WTC11 (cell line): Measurements from ENCODE around the gene RMND5A.

Experiments used
- CREM ChIP-seq: sonication (generic); formaldehyde crosslinking; IDR thresholded peaks from 2 replicates; pipeline ENCODE4 v1.8.1; 2022; ENCODE audit warnings: mild to moderate bottlenecking, missing genetic modification reagents, moderate library complexity
- EMX1 ChIP-seq: fragments of 250-450 bp; sonication (Bioruptor Pico); IDR thresholded peaks from 2 replicates; pipeline ENCODE4 v1.8.0; 2021; ENCODE audit warnings: mild to moderate bottlenecking
- ETV6 ChIP-seq: sonication (generic); formaldehyde crosslinking; IDR thresholded peaks from 2 replicates; pipeline ENCODE4 v1.8.1; 2022; ENCODE audit warnings: mild to moderate bottlenecking, missing genetic modification reagents
- FOXJ3 ChIP-seq: sonication (generic); formaldehyde crosslinking; IDR thresholded peaks from 2 replicates; pipeline ENCODE4 v1.9.0; 2021; ENCODE audit warnings: missing genetic modification reagents, mild to moderate bottlenecking, borderline replicate concordance
- MAX ChIP-seq: sonication (generic); formaldehyde crosslinking; IDR thresholded peaks from 2 replicates; pipeline ENCODE4 v1.8.0; 2022; ENCODE audit warnings: mild to moderate bottlenecking, missing genetic modification reagents
- MXD4 ChIP-seq: fragments of 250-450 bp; sonication (Bioruptor Pico); IDR thresholded peaks from 2 replicates; pipeline ENCODE4 v1.8.0; 2021; ENCODE audit warnings: mild to moderate bottlenecking, moderate library complexity, borderline replicate concordance
- NFE2L1 ChIP-seq: sonication (generic); formaldehyde crosslinking; IDR thresholded peaks from 2 replicates; pipeline ENCODE4 v1.8.1; 2023; ENCODE audit warnings: missing genetic modification reagents
- PRDM15 ChIP-seq: sonication (generic); formaldehyde crosslinking; IDR thresholded peaks from 2 replicates; pipeline ENCODE4 v1.8.0; 2022; ENCODE audit warnings: missing genetic modification reagents
- SP1 ChIP-seq: sonication (generic); formaldehyde crosslinking; conservative IDR thresholded peaks from 2 replicates; pipeline ENCODE4 v1.8.1; 2022; ENCODE audit warnings: missing genetic modification reagents
- ZNF121 ChIP-seq: sonication (generic); formaldehyde crosslinking; IDR thresholded peaks from 2 replicates; pipeline ENCODE4 v1.8.0; 2023; ENCODE audit warnings: missing genetic modification reagents
- ZNF671 ChIP-seq: fragments of 250-450 bp; sonication (Bioruptor Pico); IDR thresholded peaks from 2 replicates; pipeline ENCODE4 v1.8.0; 2021; ENCODE audit warnings: mild to moderate bottlenecking
- TF ChIP-seq, protein P1 (sequence below): fragments of 200-600 bp; IDR thresholded peaks from 2 replicates; pipeline ENCODE4 v1.8.0; 2022; ENCODE audit warnings: antibody characterized with exemption
- TF ChIP-seq, protein P2 (sequence below): sonication (generic); formaldehyde crosslinking; IDR thresholded peaks from 2 replicates; pipeline ENCODE4 v1.8.0; 2022; ENCODE audit warnings: mild to moderate bottlenecking, missing genetic modification reagents

DNA sequence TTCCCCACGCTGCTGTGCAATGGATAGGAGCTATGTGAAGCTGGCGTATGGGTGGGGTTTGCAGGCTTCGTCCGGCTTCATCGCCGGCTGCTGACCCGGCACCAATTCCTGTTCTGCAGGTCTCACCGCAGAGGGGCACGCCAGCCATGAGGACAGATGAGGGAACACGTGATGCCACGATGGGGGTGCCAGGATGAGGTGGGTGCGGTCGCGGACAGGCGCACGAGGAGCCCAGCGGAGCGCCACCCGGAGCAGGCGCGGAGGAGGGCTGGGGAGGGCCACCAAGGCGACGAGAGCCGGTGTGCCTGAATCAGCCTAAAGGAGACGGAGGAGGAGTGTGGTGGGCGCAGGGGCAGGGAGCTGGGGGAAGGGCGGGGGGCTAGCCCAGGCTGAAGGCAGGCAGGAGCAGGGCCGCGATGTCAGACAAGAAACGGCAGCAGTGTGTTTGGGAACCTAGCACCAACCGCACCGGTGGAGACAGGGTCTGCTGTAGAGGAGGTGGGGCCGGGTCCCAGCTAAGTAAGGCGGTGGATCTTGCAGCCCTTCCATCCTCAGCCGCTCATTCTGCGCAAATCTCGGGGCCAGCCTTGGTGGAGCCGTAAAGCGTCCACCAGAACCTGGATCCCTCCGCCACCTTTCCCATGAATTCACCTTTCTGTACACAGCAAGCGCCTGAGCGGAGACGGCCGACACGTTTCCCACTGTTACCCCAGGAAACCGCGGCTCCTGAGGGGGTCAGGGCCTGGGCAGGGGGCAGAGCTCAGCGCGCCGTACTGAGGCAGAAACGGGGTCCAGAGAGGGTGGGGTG is 87.6 kb downstream of the RMND5A start:
- TF ChIP-seq, protein P1, sequence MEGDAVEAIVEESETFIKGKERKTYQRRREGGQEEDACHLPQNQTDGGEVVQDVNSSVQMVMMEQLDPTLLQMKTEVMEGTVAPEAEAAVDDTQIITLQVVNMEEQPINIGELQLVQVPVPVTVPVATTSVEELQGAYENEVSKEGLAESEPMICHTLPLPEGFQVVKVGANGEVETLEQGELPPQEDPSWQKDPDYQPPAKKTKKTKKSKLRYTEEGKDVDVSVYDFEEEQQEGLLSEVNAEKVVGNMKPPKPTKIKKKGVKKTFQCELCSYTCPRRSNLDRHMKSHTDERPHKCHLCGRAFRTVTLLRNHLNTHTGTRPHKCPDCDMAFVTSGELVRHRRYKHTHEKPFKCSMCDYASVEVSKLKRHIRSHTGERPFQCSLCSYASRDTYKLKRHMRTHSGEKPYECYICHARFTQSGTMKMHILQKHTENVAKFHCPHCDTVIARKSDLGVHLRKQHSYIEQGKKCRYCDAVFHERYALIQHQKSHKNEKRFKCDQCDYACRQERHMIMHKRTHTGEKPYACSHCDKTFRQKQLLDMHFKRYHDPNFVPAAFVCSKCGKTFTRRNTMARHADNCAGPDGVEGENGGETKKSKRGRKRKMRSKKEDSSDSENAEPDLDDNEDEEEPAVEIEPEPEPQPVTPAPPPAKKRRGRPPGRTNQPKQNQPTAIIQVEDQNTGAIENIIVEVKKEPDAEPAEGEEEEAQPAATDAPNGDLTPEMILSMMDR = no peak
- TF ChIP-seq SP1 (CRISPR knock-in tag) (peak; percentile 51; the same call in 1 of the 2 replicates), MAX (peak; percentile 98), PRDM15 (CRISPR knock-in tag) (no peak), NFE2L1 (peak; percentile 94), FOXJ3 (CRISPR knock-in tag) (peak; percentile 79; the same call in 1 of the 2 replicates), CREM (no peak; the same call in 1 of the 2 replicates), ETV6 (CRISPR knock-in tag) (peak; percentile 76; the same call in 1 of the 2 replicates), ZNF671 (no peak), EMX1 (CRISPR knock-in tag) (no peak), MXD4 (CRISPR knock-in tag) (no peak), ZNF121 (CRISPR knock-in tag) (no peak)
- TF ChIP-seq, protein P2, sequence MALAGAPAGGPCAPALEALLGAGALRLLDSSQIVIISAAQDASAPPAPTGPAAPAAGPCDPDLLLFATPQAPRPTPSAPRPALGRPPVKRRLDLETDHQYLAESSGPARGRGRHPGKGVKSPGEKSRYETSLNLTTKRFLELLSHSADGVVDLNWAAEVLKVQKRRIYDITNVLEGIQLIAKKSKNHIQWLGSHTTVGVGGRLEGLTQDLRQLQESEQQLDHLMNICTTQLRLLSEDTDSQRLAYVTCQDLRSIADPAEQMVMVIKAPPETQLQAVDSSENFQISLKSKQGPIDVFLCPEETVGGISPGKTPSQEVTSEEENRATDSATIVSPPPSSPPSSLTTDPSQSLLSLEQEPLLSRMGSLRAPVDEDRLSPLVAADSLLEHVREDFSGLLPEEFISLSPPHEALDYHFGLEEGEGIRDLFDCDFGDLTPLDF (CRISPR knock-in tag) = peak; percentile 95
